Measurements from ENCODE around the gene KNSTRN.

KNSTRN gene

GRCh38 chr15:40369474-40369869 lies 13.0 kb upstream of the KNSTRN start:
- Histone ChIP-seq H3K9me3 (ENCODE audit: insufficient read depth, low read depth, low read length) (no peaks in the 10 kb centered on the region), H3K4me1 (ENCODE audit: insufficient read depth, low read length) (peaks cover 12% of the 10 kb centered on the region), H3K4me3 (ENCODE audit: low read length) (no peak overlapping the region), H3K9ac (ENCODE audit: low read depth, low read length) (no peak overlapping the region), H3K27ac (ENCODE audit: low read length) (no peak overlapping the region), H3K27me3 (ENCODE audit: insufficient read depth, low read length) (peaks cover 64% of the 10 kb centered on the region), H3K36me3 (ENCODE audit: insufficient read depth, low read depth, low read length) (no peaks in the 10 kb centered on the region)

DNA sequence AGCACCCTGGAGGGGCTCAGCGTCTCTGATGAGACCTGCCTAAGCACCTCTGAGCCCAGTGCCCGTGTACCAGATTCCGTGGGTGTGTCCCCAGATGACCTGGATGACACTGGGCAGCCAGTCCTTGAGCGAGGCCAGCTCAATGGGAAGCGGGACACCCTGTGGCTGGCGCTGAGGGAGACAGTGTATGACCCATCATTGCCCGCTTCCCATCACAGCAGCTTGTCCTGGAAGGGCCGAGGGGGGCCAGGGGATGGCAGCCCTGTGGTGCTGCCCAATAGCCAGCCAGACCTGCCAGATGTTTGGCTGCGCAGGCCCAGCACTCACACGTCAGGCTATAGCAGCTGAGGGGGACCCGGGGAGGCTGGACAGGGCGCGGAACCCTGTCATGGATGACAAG lies 12.6 kb upstream of the KNSTRN start:
- Histone ChIP-seq H3K4me1 (ENCODE audit: insufficient read depth, low read length) (peaks cover 12% of the 10 kb centered on the region), H3K9ac (ENCODE audit: low read depth, low read length) (no peak overlapping the region), H3K36me3 (ENCODE audit: insufficient read depth, low read depth, low read length) (no peaks in the 10 kb centered on the region), H3K4me3 (ENCODE audit: low read length) (no peak overlapping the region), H3K27ac (ENCODE audit: low read length) (no peak overlapping the region), H3K27me3 (ENCODE audit: insufficient read depth, low read length) (peaks cover 64% of the 10 kb centered on the region), H3K9me3 (ENCODE audit: insufficient read depth, low read depth, low read length) (no peaks in the 10 kb centered on the region)

GRCh38 chr15:40372981-40373380 lies 9.5 kb upstream of the KNSTRN start:
- no peaks in the 10 kb centered on the region for H3K36me3 ChIP-seq (ENCODE audit: insufficient read depth, low read depth, low read length)
- H3K27me3 ChIP-seq (ENCODE audit: insufficient read depth, low read length), result peaks cover 37% of the 10 kb centered on the region
- no peak overlapping the region for H3K4me3 ChIP-seq (ENCODE audit: low read length)

DNA sequence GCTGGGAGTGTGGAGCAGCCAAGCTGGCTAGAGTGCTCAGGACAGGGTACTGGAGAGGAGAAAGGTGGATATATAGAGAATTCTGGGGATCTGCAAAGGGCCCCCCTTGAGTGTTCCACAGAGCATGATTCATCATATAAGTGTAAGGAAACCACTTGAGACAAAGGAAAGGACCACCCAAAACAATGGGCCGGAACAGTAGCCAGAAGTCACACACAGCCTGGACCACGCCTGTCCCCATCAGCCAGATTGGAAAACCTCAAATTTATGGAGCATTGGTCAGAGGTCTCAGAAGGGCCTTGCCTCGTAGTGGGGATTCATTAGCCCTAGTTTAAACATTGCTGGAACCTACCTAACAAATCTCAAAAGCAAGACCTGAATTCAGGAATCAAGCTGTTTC lies 4.9 kb upstream of the KNSTRN start:
- no peak overlapping the region for H3K27ac ChIP-seq (ENCODE audit: low read length)
- H3K4me3 ChIP-seq (ENCODE audit: low read length), result no peak overlapping the region
- H3K36me3 ChIP-seq (ENCODE audit: insufficient read depth, low read depth, low read length), result no peaks in the 10 kb centered on the region
- H3K9me3 ChIP-seq (ENCODE audit: insufficient read depth, low read depth, low read length), result no peaks in the 10 kb centered on the region
- peaks cover 10% of the 10 kb centered on the region; the same call in 1 of the 2 replicates for H3K4me1 ChIP-seq (ENCODE audit: insufficient read depth, low read length)
- H3K9ac ChIP-seq (ENCODE audit: low read depth, low read length), result no peak overlapping the region
- no peaks in the 10 kb centered on the region for H3K27me3 ChIP-seq (ENCODE audit: insufficient read depth, low read length)

More at GRCh38 chr15:40372981-40373380, 9.5 kb upstream of the KNSTRN start:
- H3K9me3 ChIP-seq (ENCODE audit: insufficient read depth, low read depth, low read length), result no peaks in the 10 kb centered on the region
- peaks cover 9% of the 10 kb centered on the region; the same call in 1 of the 2 replicates for H3K4me1 ChIP-seq (ENCODE audit: insufficient read depth, low read length)
- no peak overlapping the region for H3K9ac ChIP-seq (ENCODE audit: low read depth, low read length)
- no peak overlapping the region for H3K27ac ChIP-seq (ENCODE audit: low read length)

- no peaks in the 10 kb centered on the region for H3K27me3 ChIP-seq (ENCODE audit: insufficient read depth, low read length)
- H3K4me1 ChIP-seq (ENCODE audit: insufficient read depth, low read length), result 0 out of 2 replicates have a peak, but pooled peaks cover 6% of the 10 kb centered on the region
- H3K9ac ChIP-seq (ENCODE audit: low read depth, low read length), result no peak overlapping the region
- H3K27ac ChIP-seq (ENCODE audit: low read length), result no peak overlapping the region
- H3K4me3 ChIP-seq (ENCODE audit: low read length), result no peak overlapping the region
- no peaks in the 10 kb centered on the region; the same call in 1 of the 2 replicates for H3K36me3 ChIP-seq (ENCODE audit: insufficient read depth, low read depth, low read length)
- H3K9me3 ChIP-seq (ENCODE audit: insufficient read depth, low read depth, low read length), result no peaks in the 10 kb centered on the region
Measured at GRCh38 chr15:40379374-40379773, 3.1 kb upstream of the KNSTRN start.

DNA sequence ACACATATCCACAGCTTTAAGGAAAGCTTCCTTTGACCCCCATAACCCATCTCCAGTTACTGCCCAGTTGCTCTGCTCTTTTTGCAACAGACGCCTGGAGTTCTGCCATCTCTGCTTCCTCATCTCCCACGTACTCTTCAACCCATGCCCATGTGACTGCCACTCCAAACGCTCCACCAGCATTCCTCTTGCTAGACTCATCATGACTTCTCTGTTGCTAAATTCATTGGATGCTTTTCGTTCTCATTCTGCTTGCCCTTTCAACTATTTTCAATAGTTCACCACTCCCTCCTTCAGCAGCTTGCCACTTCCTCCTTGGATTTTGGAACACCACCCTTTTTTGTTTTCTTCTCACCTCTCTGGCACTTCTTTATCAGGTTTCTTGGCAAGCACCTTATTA lies 2.7 kb upstream of the KNSTRN start:
- H3K27me3 ChIP-seq (ENCODE audit: insufficient read depth, low read length), result no peaks in the 10 kb centered on the region
- no peak overlapping the region for H3K9ac ChIP-seq (ENCODE audit: low read depth, low read length)
- no peak overlapping the region for H3K27ac ChIP-seq (ENCODE audit: low read length)
- H3K4me3 ChIP-seq (ENCODE audit: low read length), result no peak overlapping the region
- peaks cover 5% of the 10 kb centered on the region; the same call in 1 of the 2 replicates for H3K36me3 ChIP-seq (ENCODE audit: insufficient read depth, low read depth, low read length)
- 0 out of 2 replicates have a peak, but pooled peaks cover 6% of the 10 kb centered on the region for H3K4me1 ChIP-seq (ENCODE audit: insufficient read depth, low read length)
- no peaks in the 10 kb centered on the region for H3K9me3 ChIP-seq (ENCODE audit: insufficient read depth, low read depth, low read length)

DNA sequence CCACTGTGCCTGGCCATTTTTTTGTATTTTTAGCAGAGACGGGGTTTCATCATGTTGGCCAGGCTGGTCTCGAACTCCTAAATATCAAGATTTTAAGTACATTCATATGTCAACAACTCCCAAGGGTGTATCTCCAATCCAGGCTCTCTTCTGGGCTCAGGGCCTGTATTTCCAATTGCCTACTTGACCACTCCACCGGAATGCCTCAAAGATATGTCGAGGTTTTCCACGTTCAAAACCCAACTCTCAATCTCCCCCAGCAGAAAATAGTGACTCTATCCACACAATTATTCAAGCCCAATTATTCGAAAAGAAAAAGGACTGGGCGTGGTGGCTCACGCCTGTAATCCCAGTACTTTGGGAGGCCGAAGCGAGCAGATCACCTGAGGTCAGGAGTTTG lies 1.9 kb upstream of the KNSTRN start:
- Histone ChIP-seq H3K27ac (ENCODE audit: low read length) (no peak overlapping the region), H3K9me3 (ENCODE audit: insufficient read depth, low read depth, low read length) (no peaks in the 10 kb centered on the region), H3K4me3 (ENCODE audit: low read length) (no peak overlapping the region), H3K4me1 (ENCODE audit: insufficient read depth, low read length) (0 out of 2 replicates have a peak, but pooled peaks cover 6% of the 10 kb centered on the region), H3K36me3 (ENCODE audit: insufficient read depth, low read depth, low read length) (peaks cover 12% of the 10 kb centered on the region), H3K27me3 (ENCODE audit: insufficient read depth, low read length) (no peaks in the 10 kb centered on the region), H3K9ac (ENCODE audit: low read depth, low read length) (no peak overlapping the region)

- peak overlapping the region; percentile 92 for H3K4me3 ChIP-seq (ENCODE audit: low read length)
- H3K27ac ChIP-seq (ENCODE audit: low read length), result no peak overlapping the region
- H3K9ac ChIP-seq (ENCODE audit: low read depth, low read length), result peak overlapping the region; percentile 63; the same call in 1 of the 2 replicates
Measured at GRCh38 chr15:40381818-40382529, 547 bp upstream of the KNSTRN start.

DNA sequence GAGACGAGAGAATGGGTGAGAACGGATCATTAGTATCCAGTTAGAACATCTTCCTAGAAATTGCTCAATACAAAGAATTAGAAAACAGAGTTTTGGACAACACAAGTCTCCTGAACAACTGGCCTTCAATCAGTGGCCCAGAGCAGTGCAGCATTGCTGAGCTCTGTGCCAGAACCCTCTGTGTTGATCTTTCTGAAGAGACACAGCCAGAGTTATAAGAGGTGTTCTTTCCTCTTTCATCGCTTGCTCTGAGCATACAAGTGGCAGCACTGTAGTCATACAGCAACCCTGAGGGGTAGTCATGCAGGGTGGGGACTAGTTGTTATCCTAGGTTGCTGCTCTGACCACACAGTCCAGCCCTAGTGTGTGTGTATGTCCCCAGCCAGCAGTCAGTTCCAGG lies 4.0 kb downstream of the KNSTRN start:
- Histone ChIP-seq H3K27ac (ENCODE audit: low read length) (no peak overlapping the region), H3K9ac (ENCODE audit: low read depth, low read length) (no peak overlapping the region), H3K4me3 (ENCODE audit: low read length) (no peak overlapping the region), H3K36me3 (ENCODE audit: insufficient read depth, low read depth, low read length) (peaks cover 69% of the 10 kb centered on the region), H3K4me1 (ENCODE audit: insufficient read depth, low read length) (0 out of 2 replicates have a peak, but pooled peaks cover 6% of the 10 kb centered on the region), H3K9me3 (ENCODE audit: insufficient read depth, low read depth, low read length) (peaks cover 3% of the 10 kb centered on the region; the same call in 1 of the 2 replicates), H3K27me3 (ENCODE audit: insufficient read depth, low read length) (no peaks in the 10 kb centered on the region)

More at GRCh38 chr15:40381818-40382529, 547 bp upstream of the KNSTRN start:
- H3K9me3 ChIP-seq (ENCODE audit: insufficient read depth, low read depth, low read length), result peaks cover 1% of the 10 kb centered on the region; the same call in 1 of the 2 replicates
- no peaks in the 10 kb centered on the region for H3K27me3 ChIP-seq (ENCODE audit: insufficient read depth, low read length)
- H3K4me1 ChIP-seq (ENCODE audit: insufficient read depth, low read length), result 0 out of 2 replicates have a peak, but pooled peaks cover 6% of the 10 kb centered on the region
- H3K36me3 ChIP-seq (ENCODE audit: insufficient read depth, low read depth, low read length), result peaks cover 24% of the 10 kb centered on the region

DNA sequence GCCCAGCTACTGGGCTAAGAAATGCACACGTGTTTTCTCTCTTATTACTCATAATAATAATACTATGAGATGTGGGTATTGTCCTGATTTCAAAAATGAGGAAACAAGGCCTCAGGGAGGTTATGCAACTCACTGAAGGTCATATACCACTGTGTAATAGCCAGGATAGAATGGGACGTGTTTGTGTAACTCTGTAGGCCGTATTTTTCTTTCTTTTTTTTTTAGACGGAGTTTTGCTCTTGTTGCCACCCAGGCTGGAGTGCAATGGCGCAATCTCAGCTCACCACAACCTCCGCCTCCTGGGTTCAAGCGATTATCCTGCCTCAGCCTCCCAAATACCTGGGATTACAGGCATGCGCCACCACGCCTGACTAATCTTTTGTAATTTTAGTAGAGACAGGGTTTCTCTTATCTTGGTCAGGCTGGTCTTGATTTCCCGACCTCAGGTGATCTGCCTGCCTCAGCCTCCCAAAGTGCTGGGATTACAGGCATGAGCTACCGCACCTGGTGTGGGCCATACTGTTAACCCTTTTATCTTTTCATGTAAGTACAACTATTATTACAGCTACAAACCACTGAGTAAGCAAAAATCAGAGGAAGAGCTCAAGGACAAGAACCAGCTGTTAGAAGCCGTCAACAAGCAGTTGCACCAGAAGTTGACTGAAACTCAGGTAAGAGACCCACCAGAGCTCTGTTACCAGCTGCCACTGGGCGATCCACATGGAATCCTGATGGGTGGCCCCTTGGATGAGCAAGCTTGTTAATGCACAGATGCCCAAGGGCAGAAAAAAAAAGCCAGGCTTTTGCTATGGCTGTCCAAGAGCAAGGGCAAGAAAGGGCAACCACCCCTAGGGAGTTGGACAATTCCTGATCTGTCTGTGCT lies 6.7 kb downstream of the KNSTRN start:
- no peak overlapping the region for H3K27ac ChIP-seq (ENCODE audit: low read length)
- no peak overlapping the region for H3K4me3 ChIP-seq (ENCODE audit: low read length)
- H3K36me3 ChIP-seq (ENCODE audit: insufficient read depth, low read depth, low read length), result peaks cover 96% of the 10 kb centered on the region
- no peak overlapping the region for H3K9ac ChIP-seq (ENCODE audit: low read depth, low read length)
- peaks cover 3% of the 10 kb centered on the region; the same call in 1 of the 2 replicates for H3K9me3 ChIP-seq (ENCODE audit: insufficient read depth, low read depth, low read length)
- no peaks in the 10 kb centered on the region for H3K4me1 ChIP-seq (ENCODE audit: insufficient read depth, low read length)
- H3K27me3 ChIP-seq (ENCODE audit: insufficient read depth, low read length), result no peaks in the 10 kb centered on the region

DNA sequence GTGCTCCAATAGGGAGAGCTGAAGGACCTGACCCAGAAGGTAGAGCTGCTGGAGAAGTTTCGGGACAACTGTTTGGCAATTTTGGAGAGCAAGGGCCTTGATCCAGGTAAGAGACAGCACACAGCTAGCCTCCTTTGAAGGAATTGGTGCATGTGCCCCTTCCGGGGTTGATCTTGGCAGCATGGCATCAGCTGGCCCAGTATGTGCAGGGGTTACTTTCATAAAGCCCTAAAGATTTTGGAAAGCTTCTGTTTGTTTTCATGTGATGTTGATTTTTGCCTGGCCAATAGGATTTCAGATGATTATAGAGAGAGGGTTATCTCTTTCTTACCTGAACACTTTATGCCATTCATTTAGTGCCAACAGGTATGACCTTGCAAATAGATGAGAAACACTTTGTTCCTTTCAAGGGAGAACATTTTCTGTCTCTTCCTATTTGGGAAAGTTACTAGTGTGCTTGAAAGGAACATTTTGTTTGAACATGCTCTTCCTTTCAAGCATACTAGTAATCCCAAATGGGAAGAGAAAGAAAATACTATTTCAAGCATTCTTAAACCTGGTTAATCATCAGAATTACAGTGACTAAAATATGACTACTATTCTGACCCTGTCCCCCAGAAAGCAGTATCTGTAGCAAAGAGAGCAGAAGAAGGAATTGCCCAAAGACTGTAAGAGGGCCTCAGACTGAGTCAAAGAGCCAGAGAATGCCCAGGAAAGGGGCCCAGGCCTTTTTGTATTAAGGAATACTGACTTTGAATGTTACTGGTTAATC lies 7.5 kb downstream of the KNSTRN start:
- Histone ChIP-seq H3K27ac (ENCODE audit: low read length) (no peak overlapping the region), H3K27me3 (ENCODE audit: insufficient read depth, low read length) (no peaks in the 10 kb centered on the region), H3K4me1 (ENCODE audit: insufficient read depth, low read length) (no peaks in the 10 kb centered on the region), H3K36me3 (ENCODE audit: insufficient read depth, low read depth, low read length) (peaks cover 93% of the 10 kb centered on the region), H3K9ac (ENCODE audit: low read depth, low read length) (no peak overlapping the region), H3K4me3 (ENCODE audit: low read length) (no peak overlapping the region), H3K9me3 (ENCODE audit: insufficient read depth, low read depth, low read length) (peaks cover 3% of the 10 kb centered on the region; the same call in 1 of the 2 replicates)

Data from iPS-20b (cell line).